Stimulated activated CD8-positive, alpha-beta memory T cell treated with anti-CD3 and anti-CD28 coated beads, Interleukin-4, amount 100 ng/mL, for 48 hours (primary cell): Measurements from ENCODE around the gene RICTOR.

Experiments used
- DNase-seq: peaks from one replicate; pipeline ENCODE4 v3.0.0-alpha.2; 2020

The RICTOR gene, protein sequence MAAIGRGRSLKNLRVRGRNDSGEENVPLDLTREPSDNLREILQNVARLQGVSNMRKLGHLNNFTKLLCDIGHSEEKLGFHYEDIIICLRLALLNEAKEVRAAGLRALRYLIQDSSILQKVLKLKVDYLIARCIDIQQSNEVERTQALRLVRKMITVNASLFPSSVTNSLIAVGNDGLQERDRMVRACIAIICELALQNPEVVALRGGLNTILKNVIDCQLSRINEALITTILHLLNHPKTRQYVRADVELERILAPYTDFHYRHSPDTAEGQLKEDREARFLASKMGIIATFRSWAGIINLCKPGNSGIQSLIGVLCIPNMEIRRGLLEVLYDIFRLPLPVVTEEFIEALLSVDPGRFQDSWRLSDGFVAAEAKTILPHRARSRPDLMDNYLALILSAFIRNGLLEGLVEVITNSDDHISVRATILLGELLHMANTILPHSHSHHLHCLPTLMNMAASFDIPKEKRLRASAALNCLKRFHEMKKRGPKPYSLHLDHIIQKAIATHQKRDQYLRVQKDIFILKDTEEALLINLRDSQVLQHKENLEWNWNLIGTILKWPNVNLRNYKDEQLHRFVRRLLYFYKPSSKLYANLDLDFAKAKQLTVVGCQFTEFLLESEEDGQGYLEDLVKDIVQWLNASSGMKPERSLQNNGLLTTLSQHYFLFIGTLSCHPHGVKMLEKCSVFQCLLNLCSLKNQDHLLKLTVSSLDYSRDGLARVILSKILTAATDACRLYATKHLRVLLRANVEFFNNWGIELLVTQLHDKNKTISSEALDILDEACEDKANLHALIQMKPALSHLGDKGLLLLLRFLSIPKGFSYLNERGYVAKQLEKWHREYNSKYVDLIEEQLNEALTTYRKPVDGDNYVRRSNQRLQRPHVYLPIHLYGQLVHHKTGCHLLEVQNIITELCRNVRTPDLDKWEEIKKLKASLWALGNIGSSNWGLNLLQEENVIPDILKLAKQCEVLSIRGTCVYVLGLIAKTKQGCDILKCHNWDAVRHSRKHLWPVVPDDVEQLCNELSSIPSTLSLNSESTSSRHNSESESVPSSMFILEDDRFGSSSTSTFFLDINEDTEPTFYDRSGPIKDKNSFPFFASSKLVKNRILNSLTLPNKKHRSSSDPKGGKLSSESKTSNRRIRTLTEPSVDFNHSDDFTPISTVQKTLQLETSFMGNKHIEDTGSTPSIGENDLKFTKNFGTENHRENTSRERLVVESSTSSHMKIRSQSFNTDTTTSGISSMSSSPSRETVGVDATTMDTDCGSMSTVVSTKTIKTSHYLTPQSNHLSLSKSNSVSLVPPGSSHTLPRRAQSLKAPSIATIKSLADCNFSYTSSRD (N-terminal part only)

DNA sequence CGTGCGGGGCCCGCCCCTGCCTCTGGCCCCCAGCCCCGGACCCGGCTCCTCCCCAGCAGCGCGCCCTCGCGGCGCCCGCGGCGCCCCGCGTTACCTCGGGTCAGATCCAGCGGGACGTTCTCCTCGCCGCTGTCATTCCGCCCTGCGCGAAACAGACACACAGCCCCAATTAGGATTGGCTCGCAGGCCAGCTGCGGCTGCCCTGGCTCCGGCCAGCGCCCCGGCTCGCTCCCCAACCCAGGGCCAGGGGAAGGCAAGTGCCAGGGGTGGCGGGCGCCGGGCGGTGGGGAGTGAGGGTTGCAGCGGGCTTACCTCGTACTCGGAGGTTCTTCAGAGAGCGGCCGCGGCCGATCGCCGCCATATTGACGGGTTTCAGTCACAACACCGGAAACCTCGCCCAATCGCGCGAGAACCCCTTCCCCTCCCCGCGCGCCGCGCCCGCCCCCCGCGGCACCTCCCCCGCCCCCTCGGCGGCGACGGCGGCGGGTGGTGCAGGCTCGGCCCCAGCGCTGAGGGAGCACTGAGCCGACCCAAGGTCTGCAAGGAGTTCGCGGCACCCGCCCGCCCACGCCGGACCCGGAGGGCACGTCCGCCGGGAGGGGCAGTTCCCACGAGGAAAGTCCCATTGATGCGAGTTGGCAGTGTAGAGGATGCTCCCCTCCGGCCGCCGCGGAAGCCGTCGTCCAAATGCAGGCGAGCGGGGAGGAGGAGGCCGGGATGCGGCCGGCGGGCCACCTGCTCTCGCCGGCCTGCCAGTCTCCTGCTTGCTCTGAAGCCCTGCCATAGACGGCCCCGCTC is at the start of gene RICTOR:
Gene RICTOR (minus strand): TSS at position 383 of the 798 bp plus-strand sequence. CDS start 22 bp downstream, at position 361.
- peak; percentile 94 for DNase-seq

DNA sequence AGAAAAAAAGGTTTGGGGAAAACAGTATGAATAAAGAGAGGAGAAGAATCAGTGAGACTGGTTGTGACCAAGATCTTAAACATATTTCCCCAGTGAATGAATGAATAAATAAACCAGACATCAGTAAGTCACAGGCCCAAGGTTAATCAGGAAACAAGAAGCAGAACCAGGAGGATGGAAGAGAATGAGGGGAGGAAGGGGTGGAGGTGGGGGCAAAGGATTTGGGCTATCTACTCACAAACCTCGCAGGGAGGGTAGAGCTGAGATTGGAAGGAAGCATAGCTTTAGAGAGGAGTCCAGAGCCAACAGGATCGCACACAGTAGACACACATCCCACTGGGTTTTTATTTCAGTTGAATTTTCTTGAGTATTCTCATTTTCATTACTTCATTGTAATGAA is 47.7 kb upstream of the RICTOR start:
- DNase-seq = no peak

DNA sequence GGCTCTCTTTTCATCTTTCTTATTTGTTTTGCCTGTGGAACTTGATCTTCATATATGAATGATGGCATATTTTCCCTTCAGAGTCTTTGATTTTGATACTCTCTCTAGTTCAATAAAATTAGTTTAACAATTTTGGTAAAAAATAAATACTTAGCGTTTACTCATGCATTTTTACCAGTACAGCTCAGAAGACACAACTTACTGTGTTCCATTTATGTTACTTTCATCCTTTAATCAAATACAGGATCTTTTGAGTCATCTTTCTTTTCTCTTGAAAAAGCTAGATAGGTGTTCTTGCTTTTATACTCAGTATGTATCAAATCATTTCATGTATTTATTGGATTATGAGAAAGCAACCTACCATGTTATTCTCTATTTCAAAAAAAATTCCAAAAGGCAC is 47.1 kb upstream of the RICTOR start:
- no peak for DNase-seq

DNA sequence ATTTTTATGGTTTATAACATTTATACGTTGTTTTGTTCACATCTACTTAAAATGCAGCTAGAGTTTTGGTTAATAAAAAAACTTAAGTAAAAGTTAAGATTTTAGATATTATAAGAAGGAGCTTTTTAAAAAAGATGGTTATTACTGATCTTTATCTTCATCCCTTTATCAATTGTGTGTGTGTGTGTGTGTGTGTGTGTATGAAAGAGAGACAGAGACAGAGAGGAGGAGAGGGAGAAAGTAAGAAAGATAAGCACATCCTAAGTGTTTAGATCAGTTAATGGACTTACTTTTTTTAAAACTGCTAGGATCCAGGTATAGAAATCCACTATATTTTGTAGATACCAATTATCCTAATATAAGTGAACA is 45.8 kb upstream of the RICTOR start:
- DNase-seq = no peak

DNA sequence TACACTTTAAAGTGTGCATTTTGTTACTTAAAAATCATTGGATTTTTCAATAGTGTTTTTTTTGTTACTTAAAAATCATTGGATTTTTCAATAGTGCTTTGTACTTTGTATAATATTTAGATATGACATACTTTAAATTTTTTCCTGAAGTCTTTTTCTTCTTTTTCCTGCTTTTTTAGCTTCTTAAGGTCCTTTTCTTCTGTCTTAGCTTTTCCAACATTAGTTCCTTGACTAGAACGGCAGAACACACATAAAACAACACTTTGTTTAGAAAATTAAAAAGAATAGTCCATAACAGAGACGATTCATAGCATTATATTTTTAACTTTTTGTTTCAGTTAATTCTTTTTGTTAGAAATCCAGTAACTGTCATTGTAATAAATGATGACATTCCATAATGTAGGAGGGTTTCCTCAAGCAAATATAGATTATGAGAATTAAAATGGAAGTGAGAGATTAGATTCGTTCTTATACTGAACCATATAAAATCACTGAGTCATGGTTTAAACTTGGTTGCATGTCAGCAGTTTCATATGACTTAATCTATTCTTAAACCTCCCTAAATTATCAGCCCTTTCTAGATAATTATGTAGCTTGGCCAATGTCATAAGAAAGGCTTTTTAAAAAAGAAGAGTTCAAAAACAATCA is 45.3 kb upstream of the RICTOR start:
- no peak for DNase-seq

DNA sequence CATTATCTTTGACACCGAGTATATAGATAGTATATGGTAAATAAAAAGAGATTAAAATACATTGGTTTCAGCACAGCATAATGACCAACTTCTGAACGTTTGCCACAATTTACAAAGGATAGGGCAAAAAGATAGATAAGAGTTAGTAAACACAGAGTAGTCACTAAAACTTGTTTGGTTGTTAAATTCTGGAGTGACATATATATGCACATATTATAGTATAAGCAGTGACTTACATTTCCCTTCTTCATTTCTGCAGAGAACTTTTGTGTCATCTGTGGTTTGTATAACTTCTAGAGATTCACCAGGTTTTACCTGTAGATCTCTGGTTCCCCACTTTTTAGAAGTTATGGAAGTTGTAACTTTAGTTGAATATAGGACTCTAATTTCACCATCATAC is 44.4 kb upstream of the RICTOR start:
- no peak for DNase-seq

DNA sequence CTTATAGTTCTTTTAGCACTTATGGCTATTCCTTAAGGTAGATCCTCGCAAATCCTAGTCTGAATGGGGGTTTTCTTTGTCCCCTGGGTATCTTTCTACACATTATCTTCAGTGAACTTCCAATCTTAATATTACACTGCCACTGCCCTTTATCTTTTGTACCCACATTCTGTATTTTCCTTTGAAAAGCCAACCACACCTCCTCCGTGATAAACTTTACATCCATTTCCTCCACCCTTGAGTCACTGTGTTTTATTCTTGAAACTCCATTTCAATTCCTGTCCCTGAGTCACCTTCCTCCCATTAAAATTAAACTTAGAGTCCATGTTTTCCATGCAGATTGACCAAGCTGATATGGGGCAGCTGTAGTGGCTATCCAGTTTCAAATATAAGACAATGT is 43.2 kb upstream of the RICTOR start:
- no peak for DNase-seq

DNA sequence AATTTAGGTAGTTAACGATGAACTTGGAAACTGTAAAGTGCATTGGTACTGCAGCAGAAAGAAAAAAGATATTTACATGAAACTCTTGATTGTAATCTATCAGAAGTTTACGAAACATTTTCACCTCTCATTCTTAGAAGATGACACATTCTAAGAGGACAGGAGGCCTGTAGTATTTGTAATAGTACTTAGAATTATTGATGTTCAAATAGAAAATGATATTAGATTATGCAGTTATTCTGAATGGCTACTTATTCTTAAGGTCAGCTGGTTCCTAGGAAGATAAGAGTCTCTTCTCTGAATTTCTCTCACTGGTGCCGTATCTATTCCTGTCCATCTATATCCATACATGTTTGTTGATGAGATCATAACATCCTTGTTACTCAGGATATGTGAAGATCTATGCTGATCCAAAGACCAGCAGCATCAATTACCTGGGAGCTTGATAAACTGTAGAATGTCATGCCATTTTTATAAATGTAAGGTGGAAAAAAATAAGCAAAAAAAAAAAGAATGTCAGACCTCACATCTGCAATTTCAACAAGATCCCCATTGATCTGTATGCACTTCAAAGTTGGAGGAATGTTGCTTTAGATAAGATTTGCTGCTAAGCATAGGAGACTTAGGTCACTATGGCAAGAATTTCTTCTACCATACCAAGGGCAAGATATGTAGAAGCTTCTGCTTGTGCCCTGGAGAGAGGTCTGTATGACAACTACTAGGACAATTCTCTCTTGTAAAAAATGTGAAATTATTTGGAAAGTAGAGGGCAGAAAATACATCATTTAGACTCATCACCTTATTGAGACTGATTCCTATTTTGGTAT is 42.4 kb upstream of the RICTOR start:
- DNase-seq = no peak

DNA sequence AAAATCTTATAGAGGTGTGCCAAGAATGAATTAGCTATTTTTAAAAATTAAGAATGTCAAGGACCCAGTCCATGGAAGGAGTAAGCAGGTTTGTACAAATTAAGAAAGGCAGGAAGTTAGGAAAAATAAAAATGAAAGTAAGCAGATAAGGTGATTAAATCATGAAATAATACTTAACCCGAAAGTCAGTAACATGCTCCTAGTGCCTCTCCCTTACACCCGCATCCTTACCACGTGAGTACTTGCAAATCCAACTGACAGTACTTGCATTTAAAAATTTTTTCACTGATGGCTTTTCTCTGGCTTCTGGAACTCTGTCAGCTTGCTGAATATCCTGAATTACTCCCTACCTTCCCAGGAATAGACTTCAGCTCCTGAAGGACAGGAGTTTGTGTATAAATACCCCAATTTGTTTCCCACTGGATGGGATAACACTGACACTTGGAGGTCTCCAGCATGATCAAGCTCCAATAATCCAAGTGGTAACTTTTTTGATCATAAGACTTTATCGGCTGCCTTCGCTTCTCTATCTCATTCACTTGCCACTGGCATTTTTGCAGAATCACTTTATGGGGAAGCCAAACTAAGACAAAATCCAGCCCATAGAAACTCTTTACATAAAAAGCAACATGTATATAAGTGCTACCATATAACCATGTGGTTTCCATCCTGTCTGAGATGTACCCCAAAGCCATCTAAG is 41.6 kb upstream of the RICTOR start:
- DNase-seq = no peak

DNA sequence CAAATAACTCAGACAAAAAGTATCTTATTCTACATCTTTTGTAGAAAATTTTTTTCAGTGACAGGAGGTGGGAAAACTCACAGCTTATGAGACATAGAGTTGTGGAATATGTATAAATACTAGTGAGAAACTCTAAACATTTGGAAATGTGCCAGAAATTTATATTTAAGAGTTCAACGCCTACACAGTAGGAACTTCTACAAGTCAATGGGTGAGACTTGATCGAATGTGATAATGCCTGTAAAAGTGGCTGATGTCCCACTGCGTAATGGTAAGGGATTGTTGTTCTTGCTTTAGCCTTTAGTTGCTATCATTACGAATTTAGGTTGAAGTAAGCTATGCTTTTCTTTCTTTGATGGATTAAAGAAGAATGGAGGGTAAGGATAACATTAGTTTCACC is 40.0 kb upstream of the RICTOR start:
- DNase-seq = no peak

DNA sequence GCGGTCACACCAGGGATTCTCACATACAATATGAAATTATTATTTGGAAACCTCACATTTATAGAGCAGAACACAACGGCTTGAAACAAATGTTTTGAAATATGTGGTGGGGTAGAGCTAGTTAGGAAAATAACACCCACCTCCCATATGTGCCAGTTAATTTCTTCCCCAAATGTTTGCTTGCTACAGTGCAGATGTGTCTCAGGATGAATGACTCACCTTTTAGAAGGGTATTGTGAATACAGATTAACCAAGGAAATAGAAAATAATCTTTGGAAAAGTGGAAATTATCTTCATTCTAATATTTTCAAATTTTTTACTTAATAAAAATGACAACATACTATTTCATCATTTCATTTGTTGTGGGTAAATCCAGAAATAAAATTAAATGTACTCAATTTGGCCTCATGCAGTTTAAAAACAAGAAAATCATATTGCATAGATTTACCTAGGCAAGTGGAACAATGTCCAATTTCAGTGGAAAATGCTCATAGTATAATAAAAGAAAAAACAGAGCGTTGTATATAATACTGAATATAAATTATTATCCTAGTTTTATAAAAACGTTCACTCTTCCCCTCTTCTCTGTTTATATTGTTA is 39.3 kb upstream of the RICTOR start:
- no peak for DNase-seq

DNA sequence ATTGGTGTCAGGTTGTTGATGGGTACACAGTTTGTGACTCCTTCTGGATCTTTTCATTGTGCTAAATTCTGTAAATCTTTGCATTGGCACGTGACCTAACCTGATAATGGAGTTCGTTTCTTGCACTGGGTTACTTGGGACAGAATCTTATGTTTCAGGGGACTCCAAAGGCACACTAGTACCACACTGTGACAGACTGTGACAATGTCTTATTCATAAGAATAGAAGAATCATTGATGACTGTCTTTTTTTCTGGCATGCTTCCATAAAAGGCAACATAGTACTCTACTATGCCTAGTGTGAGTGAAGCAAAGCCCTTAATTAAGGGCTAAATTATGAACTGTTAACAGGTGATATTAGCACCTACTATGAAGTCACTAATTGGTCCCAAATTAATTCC is 35.4 kb upstream of the RICTOR start:
- DNase-seq = no peak

DNA sequence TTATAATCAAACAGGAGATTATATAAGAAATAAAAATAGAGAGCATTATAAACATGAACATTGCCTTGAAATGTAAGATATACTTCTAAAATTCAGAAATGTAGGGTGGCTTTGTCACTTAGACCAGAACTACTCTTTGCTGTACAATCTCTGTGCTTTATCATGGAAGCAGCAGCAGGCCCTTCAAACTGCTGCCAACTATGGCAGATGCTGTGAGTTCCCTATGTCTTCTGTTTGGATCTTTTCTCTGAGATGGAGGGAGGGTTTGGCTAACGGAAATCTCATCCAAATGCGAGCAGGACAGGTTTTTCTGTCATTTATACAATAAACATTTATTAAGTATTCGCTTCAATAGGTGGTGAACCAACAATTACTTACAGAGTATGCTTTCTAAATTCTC is 34.8 kb upstream of the RICTOR start:
- DNase-seq = no peak

DNA sequence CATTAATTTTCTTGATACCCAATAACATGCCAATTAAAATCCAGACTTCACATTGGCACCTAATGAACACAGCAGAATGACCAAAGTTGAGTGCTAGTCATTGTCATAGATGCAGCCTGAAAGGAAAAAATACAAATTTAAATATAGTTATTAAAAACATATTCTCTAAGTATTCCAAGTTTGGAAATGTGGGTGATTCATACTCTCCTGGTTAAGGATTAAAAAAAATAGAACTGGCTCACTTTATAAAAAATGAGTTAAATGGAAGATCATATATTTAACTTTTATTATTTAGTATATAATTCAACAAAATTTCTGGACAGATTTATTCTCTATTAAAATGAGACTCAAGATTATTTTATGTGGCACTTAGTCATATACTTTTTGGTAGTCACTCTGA is 33.2 kb upstream of the RICTOR start:
- no peak for DNase-seq

DNA sequence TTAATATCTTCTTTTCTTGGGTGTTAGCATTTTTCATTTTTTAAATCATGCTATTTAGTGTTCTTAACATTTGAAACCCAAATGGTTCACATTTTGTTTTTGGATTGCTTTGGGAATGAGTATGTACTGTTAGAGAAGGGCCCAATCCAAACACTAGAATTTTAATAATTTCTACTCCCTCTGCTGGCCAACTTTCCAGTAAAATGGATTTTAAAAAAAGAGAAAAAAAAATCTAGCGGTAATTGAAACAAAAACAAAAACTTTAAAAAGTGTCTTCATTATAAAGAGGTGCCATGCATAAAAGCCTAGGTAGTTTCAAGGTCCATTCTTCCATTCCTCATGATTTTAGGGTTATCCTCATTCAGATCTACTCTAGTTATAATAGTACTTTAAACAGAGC is 32.1 kb upstream of the RICTOR start:
- no peak for DNase-seq

DNA sequence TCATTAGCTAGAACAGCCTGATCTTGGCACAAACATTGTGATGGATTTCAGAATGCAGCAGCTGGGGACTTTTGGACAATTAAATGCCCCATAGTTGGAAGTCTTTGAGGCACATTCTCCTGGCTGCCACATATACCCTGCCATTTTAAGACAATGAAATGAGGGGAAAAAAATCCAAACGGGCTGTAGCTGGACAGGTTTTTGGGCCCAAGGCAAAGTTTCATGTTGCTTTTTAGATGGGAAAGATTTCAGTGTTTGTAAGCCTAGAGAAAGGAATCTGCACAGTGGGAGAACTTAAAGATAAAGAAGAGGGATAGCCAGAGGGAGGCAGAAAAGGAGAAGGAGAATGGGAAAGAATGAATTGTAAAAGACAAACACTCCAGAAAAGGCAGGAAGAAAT is 30.0 kb upstream of the RICTOR start:
- no peak for DNase-seq

DNA sequence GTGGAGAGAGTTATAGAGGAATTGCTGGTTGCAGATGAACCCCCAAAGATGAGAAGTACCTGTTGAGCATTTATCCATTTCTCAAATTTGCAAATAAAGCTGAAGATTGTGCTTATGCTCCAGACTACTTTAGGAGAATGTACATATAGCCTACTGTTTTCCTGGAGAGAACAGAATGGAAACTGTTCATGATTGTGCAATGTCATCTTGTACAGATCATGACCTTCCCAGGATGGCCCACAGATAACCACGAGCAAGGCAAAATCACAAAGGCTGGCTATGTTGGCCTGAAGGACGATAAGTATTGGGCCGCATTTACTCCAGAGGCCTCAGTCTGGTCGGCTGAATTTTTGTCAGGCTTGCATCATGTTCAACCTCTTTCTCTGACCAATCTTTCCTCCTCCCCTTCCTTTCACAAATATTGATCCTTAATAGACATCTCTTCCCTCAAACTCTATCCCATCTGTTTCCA is 28.5 kb upstream of the RICTOR start:
- no peak for DNase-seq

DNA sequence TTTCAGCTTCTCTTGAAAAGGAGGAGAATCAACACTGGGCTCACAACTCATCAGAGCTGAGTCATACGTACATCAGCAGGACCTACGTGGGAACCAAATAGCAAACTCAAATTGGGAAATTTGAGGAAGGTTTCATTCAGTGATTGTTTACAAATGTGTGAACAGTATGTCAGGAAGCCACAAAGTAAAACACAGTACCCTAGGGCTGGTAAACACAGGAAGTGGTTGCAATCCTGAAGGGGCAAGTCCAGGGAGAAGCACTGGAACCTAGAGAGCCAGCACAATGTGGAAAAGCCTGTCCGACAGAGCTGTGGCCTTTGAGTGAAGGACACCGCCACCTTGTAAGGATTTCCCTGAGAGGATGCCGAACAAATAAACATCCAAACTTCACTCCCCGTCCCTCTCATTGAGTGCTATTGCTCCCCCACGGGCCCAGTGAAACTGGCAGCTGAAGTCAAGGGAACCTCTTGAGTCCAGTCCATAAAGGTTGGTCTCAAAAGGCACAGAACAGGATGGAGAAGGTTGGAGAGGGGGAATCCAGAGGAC is 26.7 kb upstream of the RICTOR start:
- DNase-seq = no peak

DNA sequence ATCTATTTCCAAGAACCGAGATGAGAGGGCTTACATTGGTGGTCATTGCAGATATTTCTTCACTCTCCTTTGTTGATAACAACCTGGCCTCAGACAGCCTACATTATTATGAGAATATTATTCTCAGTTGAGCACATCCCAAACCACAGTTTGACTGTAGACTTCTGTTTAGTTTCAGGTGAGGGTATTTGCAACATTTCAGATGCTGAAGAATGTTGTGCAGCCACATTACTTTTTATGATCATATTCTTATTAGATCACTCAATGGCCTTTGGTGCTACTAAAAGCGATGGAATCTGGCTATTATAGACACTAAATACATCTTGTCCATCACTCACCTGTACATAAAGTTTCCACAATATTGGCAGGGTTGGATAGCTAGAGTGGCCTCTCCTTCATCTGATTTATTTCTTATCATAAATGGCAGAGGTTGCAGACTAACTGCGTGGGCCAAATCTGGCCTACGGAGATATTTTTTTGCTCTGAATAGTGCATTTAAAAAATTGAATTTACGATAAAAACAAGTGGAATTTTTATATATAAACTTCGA is 26.2 kb upstream of the RICTOR start:
- DNase-seq = no peak
